GM21786 (cell line): ENCODE data around the gene DAGLA.
A peak's percentile ranks its signal among the peaks of the same experiment; 100 is the strongest.

Experiments
- ATAC-seq: cut with Tn5 transposase; IDR thresholded peaks from one replicate; pipeline ENCODE4 v1.9.1; 2021; ENCODE audit not compliant: unreplicated experiment

The DAGLA gene

DNA sequence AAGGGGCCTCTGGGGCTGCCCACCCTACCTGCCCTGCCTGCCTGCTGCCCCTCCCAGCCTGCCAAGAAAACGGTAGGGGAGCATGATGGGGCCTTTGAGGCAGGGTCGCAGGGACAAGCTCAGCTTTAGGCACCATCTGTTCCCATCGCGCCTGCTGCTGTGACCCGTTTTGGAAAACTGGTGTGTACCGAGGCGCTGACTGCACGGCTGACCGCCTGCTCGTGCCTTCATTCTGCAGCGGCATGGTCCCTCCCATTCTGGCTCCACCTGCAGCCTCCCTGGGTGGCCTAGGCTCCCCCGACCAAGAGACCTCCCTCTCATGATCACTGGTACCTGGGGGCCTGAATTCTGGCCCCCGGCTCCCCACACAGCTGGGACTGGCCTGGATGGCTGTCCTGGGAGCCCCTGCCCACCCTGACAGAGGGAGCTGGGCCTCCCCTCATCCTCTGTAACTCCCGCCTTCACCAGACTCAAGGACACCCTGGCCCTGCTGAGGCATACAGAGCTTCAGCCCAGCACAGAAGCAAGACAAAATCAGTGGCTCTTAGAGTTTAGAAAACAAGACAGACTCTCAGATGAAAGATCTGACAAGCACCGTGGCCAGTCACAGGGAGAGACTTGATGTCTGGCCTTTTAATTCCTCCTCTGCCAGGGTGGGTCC, 65.7 kb downstream of the DAGLA start:
- ATAC-seq, result no peak

DNA sequence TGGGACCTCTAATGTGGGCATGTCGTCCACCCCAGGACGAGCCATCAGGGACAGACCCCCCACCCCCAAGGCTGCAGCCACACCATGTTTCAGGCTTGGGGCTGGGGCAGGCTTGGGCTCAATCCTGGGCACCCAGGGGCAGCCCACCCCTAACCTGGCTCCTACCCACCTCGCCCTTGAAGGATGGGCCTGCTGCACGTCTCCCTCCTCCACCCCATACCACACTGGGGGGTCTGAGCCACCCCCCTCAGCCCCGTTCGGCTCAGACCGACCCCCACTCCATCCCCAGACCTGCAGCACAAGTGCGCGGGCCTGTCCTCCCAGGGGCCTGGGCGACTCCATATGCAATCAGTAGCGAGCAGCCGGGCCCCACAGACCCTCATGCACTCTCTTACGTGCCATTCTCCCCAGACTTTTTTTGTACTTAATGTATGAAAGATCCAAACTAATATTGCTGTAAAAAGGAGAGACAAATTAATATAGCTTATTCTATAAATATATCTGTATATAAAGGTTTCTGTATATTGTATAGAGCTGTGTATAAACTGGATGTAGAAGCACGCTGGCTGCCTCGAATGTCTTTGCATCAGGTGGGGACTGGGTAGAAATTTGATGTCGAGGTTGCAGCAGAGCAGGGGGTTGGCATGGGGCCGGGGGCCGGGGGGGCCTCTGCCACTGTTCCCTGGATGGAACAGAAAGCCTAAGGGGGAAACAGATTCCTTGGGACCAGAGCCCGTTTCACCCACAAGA, 66.4 kb downstream of the DAGLA start:
- ATAC-seq, result no peak

DNA sequence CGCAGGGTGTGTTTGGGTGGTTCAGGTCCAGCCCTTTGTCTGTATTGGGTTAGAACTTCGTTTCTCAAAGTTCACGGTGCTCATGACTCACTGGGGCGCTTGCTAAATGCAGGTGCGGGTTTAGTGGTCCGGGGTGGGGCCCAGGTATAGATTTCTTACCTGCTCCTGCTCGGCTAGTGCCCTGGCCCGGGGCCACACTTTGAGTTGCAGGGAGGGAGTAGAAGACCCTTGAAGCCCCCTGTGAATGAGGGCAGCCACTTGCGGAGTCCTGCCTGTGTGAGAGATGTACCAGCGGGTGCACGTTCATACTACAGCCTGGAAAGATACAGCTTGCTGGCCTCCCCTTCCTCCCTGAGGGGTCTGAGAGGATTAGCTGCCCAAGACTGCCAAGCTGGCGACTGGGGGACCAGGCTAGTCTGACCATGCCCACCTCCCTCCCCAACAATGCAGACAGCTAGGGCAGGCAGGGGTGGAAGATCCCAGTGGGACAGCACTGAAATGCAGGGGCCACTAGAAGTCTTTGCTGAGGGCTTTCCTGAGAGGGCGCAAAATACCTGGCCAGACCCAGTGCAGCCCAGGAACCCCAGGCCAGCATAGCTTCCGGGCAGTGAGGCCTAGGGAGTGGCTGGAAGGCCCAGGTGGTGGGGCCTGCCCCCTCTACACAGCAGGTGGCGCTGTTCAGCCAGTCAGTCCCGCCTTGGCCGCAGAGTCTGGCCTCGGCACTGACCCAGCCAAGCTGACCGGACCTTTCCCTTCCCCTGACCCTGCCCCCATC, 67.2 kb downstream of the DAGLA start:
- peak; percentile 62 for ATAC-seq

DNA sequence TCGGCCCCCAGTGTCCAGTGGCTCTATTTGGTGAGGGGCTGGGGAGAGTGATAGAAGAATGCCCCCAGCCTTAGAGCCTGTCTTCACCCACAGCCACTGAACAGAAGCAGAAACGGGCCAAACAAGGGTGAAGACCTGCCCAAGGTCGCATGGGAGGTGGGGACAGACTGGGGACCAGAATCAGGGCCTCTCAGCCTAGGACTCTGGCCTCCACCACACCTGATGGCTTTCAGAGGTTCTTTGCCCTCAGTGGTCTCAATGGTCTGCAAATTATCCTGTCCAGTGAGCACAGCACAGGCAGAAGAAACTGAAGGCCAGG, 67.7 kb downstream of the DAGLA start:
- no peak for ATAC-seq

DNA sequence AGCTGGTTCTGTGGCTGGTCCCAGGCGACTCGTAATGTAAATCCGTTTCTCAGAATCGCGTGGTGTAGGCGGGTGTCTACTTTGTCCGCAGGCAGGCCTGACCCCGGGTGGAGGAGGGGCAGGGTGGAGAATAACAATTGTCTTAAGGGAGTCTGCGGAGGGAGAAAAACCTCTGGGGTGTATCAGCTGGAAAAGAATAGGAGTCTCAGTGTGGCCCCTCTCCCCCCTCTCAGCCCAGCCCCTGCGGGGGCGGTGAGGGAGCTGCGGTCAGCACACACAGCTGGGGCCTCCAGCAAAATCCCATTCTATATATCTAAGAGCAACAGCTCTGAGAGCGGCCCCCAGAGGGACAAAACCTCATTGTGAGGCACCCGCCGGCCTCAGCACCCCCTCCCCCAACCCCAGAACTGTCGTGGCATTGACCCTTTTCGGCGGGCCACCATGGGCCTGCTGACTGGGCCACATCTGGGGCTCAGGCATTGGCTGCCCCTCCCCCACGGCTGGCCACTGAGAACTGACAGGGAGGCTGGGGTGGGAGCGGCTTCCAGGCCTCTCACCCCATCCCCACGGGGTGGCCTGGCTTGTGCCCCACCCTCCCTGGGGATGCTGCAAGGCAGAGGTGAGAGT, 69.5 kb downstream of the DAGLA start:
- ATAC-seq, result no peak

DNA sequence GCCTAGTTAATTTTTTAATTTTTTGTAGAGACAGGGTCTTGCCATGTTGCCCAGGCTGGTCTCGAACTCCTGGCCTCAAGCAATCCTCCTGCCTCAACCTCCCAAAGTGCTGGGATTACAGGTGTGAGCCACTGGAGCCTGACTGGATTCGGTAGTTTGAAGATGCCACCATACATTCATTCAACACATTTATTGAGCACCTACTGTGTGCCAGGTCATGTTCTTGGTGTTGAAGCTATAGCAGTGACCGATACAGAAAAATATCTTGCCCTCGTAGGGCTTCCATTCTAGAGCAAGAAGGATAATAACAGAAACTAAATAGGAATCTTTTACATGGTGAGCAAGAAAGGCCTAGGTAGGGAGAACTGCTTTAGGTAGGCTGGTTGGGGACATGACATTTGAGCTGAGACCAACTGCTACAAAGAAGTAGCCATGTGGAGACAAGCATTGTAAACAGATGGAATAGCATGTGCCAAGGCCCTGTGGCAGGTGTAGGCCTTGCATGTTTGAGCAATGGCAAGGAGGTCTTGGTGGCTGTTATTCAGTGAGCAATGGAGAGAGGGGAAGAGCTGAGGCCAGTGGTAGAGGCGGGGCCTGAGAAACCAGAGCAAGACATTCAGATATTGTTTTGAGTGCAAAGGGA, 70.6 kb downstream of the DAGLA start:
- no peak for ATAC-seq

DNA sequence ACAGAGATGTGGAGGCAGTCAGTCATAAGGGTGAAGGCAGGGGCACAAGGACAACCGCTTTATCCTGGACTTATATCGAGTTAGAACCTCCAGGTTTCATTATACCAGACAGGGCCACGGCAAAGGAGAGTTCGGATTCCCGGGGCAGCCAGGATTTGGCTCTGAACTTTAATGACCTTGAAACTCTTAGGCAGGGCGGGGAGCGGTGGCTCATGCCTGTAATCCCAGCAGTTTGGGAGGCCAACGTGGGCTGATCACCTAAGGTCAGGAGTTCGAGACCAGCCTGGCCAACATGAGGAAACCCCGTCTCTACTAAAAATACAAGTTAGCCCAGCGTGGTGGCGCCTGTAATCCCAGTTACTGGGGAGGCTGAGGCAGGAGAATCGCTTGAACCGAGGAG, 71.2 kb downstream of the DAGLA start:
- no peak for ATAC-seq

DNA sequence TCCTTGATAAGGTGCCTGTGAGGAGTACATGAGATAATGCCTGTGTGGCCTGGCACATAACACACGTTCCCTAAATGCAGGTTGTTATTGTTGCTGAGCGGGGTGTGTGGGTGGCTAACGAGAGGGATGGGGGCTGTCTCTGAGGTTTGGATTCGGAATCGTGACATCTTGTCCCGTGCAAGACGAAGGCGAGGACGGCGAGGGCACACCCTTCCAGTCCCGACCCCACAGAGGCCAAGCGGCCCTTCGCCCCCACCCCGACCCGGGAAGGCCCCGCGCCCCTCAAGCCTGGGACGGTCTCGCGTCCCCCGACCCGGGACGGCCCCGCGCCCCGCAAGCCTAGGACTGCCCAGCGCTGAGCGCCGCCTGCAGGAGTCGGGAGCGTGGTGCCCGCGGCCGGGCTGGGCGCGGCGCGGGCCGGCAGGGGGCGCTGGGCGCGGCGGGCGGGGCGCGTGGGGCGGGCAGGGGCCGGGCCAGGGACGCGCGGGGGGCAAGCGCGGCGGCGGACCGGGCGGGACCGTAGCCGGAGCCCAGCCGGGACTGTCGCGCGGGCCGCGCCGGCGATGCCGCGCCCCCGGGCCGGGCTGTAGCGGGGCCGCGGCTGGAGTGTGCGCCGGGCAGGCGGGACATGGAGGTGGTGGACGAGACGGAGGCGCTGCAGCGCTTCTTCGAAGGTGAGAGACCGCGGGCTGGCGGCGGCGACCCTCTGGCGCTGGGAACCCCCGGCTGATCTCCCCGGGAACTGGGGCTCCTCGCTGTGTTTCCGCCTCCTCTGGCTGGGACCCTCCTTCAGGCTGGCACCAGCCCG, 72.1 kb downstream of the DAGLA start, which contains the start of gene MYRF:
TSS of gene MYRF (plus strand) at position 520 of the 808 bp plus-strand sequence. CDS start at position 629, 109 bp downstream.
- no peak for ATAC-seq

DNA sequence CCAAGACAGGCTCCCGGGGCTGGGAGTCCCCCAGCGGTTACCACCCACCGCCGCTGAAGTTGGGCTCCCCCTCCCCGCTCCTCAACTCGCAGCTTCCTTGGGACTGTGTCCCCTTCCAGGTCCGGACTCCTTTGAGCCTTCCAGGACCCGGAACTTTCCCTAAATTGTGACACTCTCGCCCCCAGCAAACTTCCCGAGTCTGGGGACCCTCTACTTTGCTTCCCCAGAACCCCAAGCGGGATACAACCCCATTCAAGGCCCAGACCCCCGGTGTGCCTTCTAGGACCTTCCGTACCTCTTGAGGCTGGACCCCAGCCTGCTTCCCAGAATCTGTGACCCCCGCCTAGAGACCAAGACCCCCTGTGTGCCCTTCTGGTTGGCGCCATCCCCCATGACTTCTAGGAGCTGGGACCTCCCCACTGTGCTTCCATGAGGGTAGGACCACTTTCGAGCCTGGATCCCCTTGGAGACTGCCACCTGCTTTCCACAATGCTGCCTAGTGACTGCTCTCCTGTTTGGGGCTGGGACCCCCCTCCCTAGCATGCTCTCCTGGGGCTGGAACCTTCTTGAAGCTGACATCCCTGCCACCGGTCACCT, 72.8 kb downstream of the DAGLA start:
- ATAC-seq, result no peak

DNA sequence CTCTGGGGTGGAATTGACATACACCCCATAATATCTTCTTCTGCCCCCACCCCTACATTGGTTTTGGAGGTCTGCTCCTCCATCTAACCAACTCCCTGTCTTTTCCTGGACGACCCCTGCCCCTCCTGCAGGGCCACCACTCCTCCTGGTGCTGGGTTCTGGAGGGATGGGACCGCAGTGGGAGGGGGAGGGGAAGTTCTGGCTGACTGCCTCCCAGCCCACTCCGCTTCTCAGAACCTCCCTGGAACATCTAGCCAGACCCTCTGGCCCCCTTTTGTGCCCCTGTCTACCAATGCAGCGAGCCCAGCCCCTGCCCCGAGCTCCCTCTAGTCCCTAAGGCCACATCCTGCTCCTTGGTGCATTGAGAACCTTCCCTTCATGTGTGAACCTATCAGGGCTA, 73.5 kb downstream of the DAGLA start:
- ATAC-seq, result no peak

DNA sequence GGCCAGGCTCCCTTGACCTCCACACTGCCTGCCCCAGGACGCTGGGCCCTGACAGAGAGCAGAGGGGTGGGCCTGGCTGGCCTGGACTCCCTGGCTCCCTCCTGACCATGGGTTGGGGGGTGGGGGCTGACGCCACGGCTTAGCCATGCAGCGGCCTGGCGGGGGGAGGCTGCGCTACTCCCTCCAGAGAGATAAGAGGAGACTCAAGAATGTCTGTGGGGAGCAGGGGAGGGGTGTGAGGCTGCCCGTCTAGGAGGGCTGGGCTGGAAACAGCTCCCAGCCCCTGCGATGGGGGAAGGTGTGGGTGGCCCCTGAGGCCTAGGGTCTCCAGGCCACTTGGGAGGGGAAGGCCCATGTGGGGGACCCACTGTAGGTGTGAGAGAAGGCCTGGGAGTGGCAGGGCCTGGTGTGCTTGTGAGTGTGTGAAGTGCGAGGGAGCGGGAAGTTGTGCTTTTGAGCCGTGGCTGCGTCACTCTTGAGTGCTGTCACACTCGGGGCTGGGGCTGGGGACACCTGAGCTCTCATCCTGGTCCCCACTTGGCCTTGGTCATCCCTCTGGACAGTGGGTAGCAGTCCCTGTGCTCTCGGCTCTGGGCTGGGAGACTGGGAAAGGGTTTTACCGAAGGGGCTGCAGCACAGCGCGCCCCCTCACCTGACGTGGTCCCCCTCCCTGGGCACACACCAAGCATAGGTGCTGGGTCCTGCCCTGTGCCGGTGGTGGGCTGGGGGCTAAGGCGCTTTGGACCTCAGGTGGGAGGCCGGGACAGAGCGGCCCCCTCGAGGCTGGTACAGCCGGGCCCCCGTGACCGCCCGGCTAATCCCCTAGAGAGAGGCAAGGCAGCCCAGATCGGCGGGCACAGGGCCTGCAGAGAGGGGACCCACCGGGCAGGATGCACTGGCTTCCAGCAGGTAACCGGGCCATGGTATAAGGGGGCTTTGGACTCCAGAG, 74.6 kb downstream of the DAGLA start:
- no peak for ATAC-seq

DNA sequence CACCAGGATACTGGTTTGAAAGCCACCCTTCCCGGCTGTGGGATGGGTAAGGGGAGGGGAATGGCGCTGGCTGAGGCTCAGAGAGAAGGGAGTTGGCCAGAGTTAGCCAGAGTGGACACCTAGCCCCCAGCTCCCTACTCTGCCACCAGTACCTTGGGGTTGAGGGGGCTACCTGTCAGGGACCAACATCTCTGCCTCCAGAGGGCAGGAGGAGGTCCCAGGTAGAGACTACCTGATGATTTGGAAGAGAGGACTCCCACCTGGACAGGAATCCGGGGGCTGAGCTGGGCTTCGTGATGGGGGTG, 75.9 kb downstream of the DAGLA start:
- no peak for ATAC-seq

DNA sequence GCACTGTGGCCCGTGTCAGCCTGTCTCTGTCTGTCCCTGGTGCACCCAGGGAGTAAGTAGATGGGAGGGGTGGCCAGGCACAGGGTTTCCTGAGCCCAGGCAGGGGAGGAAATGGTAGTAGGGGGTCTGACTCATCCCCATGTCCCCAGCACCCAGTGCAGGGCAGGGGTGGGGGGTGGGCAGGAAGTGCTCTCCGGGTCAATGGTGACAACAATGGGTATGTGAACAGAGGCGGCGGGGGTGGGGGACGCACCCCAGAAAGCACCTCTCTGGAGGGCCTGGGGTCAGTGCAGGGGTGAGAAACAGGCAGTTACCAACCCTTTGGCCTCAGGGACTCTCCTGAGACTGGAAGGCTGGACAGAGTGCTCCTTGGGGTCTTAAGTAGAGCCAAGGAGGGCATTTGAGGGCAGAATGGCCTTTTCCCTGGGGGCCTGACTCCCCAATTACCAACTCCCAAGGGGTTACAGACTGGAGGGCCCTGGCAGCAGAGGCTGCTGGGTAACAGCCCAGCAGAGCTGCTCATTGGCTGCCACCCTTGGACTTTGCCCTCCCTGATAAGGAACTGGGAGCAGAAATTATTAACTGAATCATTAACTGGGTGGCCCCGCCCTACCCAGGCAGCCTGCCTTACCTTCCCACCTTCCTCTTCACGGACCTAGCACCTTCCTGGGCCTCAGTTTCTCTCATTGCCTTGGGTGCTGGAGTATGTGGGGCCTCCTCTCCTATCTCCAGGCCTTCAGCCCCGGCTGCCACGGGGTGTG, 76.4 kb downstream of the DAGLA start:
- ATAC-seq, result peak; percentile 73

DNA sequence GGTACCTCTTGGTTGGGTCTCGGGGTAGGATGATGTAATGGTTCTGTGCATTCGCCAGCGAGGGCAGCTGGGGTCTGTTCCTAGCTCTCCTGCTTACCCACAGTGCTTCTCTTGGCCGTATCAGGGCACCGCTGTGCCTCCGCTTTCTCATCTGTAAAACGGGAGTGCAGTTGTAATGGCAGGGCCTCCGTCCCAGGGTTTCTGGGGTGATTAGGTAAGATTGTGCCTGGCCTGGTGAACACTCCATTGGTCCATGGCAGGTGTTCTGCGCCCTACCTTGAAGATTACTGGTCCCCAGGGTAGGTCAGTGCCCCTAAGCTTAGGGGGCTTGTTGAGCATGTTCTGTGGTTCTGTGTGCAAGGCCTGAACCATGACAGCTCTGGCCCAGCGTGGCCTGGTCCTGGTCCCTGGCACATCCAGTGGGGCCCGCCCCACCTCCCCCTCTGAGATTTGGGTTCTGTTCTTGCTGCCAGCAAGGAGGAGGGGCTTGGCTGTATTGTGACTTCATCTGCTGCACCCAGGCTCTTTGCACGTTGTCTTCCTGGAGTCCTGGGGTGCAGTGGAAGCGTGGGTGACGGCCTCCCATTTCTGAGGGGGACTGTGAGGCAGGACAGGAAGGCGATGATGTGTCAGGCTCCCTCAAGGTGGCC, 77.1 kb downstream of the DAGLA start:
- no peak for ATAC-seq

DNA sequence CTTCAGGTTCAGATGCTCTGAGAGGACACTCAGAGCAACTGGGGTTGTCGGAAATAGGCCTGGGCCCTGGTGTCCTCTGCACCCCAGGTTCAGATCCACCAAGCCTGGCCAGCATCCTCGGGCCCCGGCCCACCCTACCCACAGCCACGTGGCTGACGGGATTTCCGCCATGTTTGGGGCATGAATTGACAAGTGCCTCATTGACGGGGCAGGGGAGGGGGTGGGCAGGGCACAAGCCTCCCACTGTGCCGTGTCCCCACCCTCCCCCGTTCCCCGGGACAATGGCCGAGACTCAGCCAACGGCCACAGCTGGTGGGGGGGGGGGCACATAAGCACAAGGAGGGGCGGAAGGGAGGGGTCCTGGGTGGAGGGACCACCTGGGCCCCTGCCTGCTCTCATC, 80.8 kb downstream of the DAGLA start:
- no peak for ATAC-seq

DNA sequence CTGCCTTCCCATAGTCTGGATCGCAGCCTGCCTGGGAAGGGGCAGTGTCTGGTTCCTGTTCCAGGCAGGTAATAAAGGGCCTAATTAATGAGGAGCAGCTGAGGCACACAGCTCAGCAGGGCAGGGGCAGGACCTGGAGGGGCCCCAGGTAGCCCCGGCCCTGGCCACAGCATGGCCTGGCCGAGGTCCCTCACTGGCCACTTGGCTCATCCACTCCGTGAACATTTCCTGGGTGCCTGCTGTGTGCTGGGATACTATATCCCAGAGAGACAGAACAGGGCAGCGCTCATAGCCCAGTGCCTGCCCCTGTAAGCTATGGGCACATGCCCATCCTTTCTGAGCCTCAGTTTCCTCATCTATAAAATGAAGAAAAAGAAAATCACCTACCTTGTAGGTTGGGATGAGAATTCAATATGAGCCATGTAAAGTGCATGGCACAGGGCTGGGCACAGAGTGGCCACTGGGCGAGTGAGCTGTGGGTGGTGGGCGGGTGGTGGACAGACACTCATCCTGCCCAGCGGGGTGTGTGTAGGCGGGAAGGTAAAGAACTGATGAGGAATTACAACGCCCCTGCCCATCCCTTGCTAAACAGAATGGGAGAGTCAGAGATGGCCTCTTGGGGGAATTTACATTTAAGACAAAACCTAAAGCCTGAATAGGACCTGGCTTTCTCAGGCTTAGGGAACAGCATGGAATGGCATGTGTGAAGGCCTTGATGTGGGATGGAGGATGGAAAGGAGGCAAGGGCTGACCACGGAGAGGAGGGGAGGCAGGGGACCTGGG, 81.4 kb downstream of the DAGLA start:
- no peak for ATAC-seq

DNA sequence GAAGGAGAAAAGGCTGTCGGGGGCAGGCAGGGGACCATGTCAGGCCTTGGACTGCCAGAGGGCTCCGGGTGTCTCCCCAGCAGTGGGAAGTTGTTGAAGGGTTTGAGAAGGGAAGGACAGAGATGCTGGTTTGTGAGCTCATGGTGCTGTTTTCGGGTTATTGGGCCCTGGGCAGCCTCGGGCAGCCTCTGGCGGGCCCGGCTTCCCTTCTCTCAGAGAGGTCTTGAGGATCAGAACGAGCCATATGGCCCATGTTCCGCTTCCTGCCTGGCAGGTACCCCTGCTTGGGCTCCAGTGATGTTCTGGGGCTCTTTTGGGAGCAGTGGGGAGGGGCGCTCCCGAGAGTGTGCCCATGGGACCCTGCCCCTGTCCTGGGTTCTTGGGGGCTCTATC, 82.0 kb downstream of the DAGLA start:
- ATAC-seq, result no peak
